H9 (cell line): ENCODE data around the gene EHBP1. TPM values are rescaled to one million over a fixed set of nuclear protein-coding genes. Genes with fewer than 3 reads are reported as not detected.

Experiments used
- DNase-seq: peaks from one replicate; pipeline ENCODE4 v3.0.0-alpha.2; 2017
- H2AFZ ChIP-seq: one replicate; pipeline ENCODE4 v1.6.1; 2013; ENCODE audit warnings: mild to moderate bottlenecking, low read length, control low read depth, moderate library complexity
- H2AK5ac ChIP-seq: 2 replicates; pipeline ENCODE4 v1.6.1; 2013; ENCODE audit warnings: low read length, control low read depth, mixed read lengths; ENCODE audit not compliant: insufficient read length
- H2BK120ac ChIP-seq: one replicate; pipeline ENCODE4 v1.6.1; 2013; ENCODE audit warnings: low read depth, mild to moderate bottlenecking, low read length, control low read depth, inconsistent platforms; ENCODE audit not compliant: poor library complexity, severe bottlenecking
- H2BK12ac ChIP-seq: 2 replicates; pipeline ENCODE4 v1.6.1; 2013; ENCODE audit warnings: low read length, control low read depth, mixed read lengths, low read depth; ENCODE audit not compliant: insufficient read length
- H2BK15ac ChIP-seq: 2 replicates; pipeline ENCODE4 v1.6.1; 2013; ENCODE audit warnings: low read depth, low read length, control low read depth
- H2BK20ac ChIP-seq: one replicate; pipeline ENCODE4 v1.6.1; 2013; ENCODE audit warnings: low read depth, mild to moderate bottlenecking, low read length, control low read depth, inconsistent platforms; ENCODE audit not compliant: poor library complexity, severe bottlenecking
- H2BK5ac ChIP-seq: 2 replicates; pipeline ENCODE4 v1.6.1; 2013; ENCODE audit warnings: low read length, control low read depth, mixed read lengths; ENCODE audit not compliant: insufficient read length
- H3K14ac ChIP-seq: 2 replicates; pipeline ENCODE4 v1.6.1; 2013; ENCODE audit warnings: low read length, control low read depth; ENCODE audit not compliant: insufficient read depth
- H3K18ac ChIP-seq: 2 replicates; pipeline ENCODE4 v1.6.1; 2013; ENCODE audit warnings: low read depth, mild to moderate bottlenecking, mixed read lengths, low read length, control low read depth; ENCODE audit not compliant: insufficient read length
- H3K23ac ChIP-seq: 2 replicates; pipeline ENCODE4 v1.6.1; 2013; ENCODE audit warnings: low read length, control low read depth, mixed read lengths, low read depth; ENCODE audit not compliant: insufficient read length
- H3K23me2 ChIP-seq: 2 replicates; pipeline ENCODE4 v1.6.1; 2013; ENCODE audit warnings: low read depth, mild to moderate bottlenecking, mixed read lengths, low read length, control low read depth; ENCODE audit not compliant: insufficient read length, poor library complexity, severe bottlenecking
- H3K27ac ChIP-seq: 2 replicates; pipeline ENCODE4 v1.5.1; 2013; ENCODE audit warnings: low read length, control low read depth, mixed read lengths, low read depth; ENCODE audit not compliant: insufficient read length
- H3K27me3 ChIP-seq: 2 replicates; pipeline ENCODE4 v1.6.1; 2013; ENCODE audit warnings: low read length, control low read depth, inconsistent platforms; ENCODE audit not compliant: insufficient read depth
- H3K4ac ChIP-seq: 2 replicates; pipeline ENCODE4 v1.6.1; 2013; ENCODE audit warnings: low read depth, mild to moderate bottlenecking, control low read depth, inconsistent platforms, low read length, moderate library complexity
- H3K4me1 ChIP-seq: 2 replicates; pipeline ENCODE4 v1.6.1; 2013; ENCODE audit warnings: low read length, control low read depth, inconsistent platforms; ENCODE audit not compliant: insufficient read depth
- H3K4me2 ChIP-seq: 2 replicates; pipeline ENCODE4 v1.6.1; 2013; ENCODE audit warnings: low read length, control low read depth, mixed read lengths; ENCODE audit not compliant: insufficient read length, insufficient read depth
- H3K56ac ChIP-seq: 2 replicates; pipeline ENCODE4 v1.6.1; 2013; ENCODE audit warnings: low read depth, mild to moderate bottlenecking, mixed read lengths, low read length, control low read depth; ENCODE audit not compliant: insufficient read length
- H3K79me1 ChIP-seq: 2 replicates; pipeline ENCODE4 v1.6.1; 2013; ENCODE audit warnings: low read depth, mild to moderate bottlenecking, moderate library complexity, low read length, control low read depth, inconsistent platforms; ENCODE audit not compliant: insufficient read depth, poor library complexity, severe bottlenecking
- H3K79me2 ChIP-seq: 2 replicates; pipeline ENCODE4 v1.6.1; 2013; ENCODE audit warnings: low read length, control low read depth, inconsistent platforms; ENCODE audit not compliant: insufficient read depth
- H3K9ac ChIP-seq: 2 replicates; pipeline ENCODE4 v1.6.1; 2013; ENCODE audit warnings: low read length, control low read depth, mixed read lengths; ENCODE audit not compliant: insufficient read length; ENCODE audit errors: extremely low read depth
- H3K9me3 ChIP-seq: one replicate; pipeline ENCODE4 v1.6.1; 2013; ENCODE audit warnings: low read depth, low read length, inconsistent platforms; ENCODE audit not compliant: control insufficient read depth
- H3T11ph ChIP-seq: one replicate; pipeline ENCODE4 v1.6.1; 2013; ENCODE audit warnings: mild to moderate bottlenecking, low read length, control low read depth, inconsistent platforms
- H4K20me1 ChIP-seq: one replicate; pipeline ENCODE4 v1.6.1; 2013; ENCODE audit not compliant: control insufficient read depth, insufficient read length, insufficient read depth
- H4K5ac ChIP-seq: 2 replicates; pipeline ENCODE4 v1.6.1; 2013; ENCODE audit warnings: low read depth, mild to moderate bottlenecking, mixed read lengths, low read length, control low read depth; ENCODE audit not compliant: insufficient read length
- H4K8ac ChIP-seq: replicated peaks from 2 replicates; pipeline ENCODE4 v1.6.1; 2013; ENCODE audit warnings: low read length, control low read depth, mixed read lengths, low read depth; ENCODE audit not compliant: insufficient read length
- H4K91ac ChIP-seq: 2 replicates; pipeline ENCODE4 v1.6.1; 2013; ENCODE audit warnings: low read depth, mild to moderate bottlenecking, moderate library complexity, mixed read lengths, low read length, control low read depth; ENCODE audit not compliant: insufficient read length
- H3K27ac Mint-ChIP-seq, 3 experiments: 2 replicates in 2 of 3; 3 replicates in 1 of 3; pipeline ENCODE4 v1.8.0; 2020 to 2021; ENCODE audit warnings: mixed read lengths in 3 of 3, mild to moderate bottlenecking in 1 of 3, moderate library complexity in 1 of 3
- H3K27me3 Mint-ChIP-seq: 2 replicates; pipeline ENCODE4 v1.8.0; 2021; ENCODE audit warnings: low read depth, mild to moderate bottlenecking, moderate library complexity, mixed read lengths
- H3K36me3 Mint-ChIP-seq, 3 experiments: 2 replicates in 2 of 3; 3 replicates in 1 of 3; pipeline ENCODE4 v1.8.0; 2020 to 2021; ENCODE audit warnings: low read depth in 3 of 3, mixed read lengths in 3 of 3; ENCODE audit not compliant: insufficient read depth in 1 of 3
- H3K4me1 Mint-ChIP-seq, 2 experiments: 2 replicates each; pipeline ENCODE4 v1.8.0; 2020; ENCODE audit warnings: mixed read lengths in 2 of 2
- H3K4me3 Mint-ChIP-seq, 2 experiments: 2 replicates in 1 of 2; 3 replicates in 1 of 2; pipeline ENCODE4 v1.8.0; 2020 to 2021; ENCODE audit warnings: mild to moderate bottlenecking in 2 of 2, mixed read lengths in 2 of 2, moderate library complexity in 1 of 2
- H3K9me3 Mint-ChIP-seq, 2 experiments: 2 replicates in 1 of 2; 3 replicates in 1 of 2; pipeline ENCODE4 v1.8.0; 2020; ENCODE audit warnings: mild to moderate bottlenecking in 2 of 2, mixed read lengths in 2 of 2, moderate library complexity in 1 of 2
- WGBS: extraction: QIAGEN DNeasy Blood & Tissue Kit; methylation state at CpG from one replicate; pipeline ENCODE4 v1.1.7; 2013; ENCODE audit warnings: missing lambda C conversion rate, low lambda C conversion rate, mixed read lengths; ENCODE audit not compliant: insufficient read length; ENCODE audit errors: extremely low coverage; 5-methylcytosine and 5-hydroxymethylcytosine counted together
- total RNA-seq: library from RNA; stranded (reverse); gene quantifications from 2 replicates; pipeline ENCODE4 v1.2.1, GENCODE V29; 2021
- TF ChIP-seq, protein P1 (sequence below): fragments of 200-600 bp; sonication (generic); conservative IDR thresholded peaks from 3 replicates; pipeline ENCODE4 v1.8.0; 2021; ENCODE audit warnings: antibody characterized with exemption, mild to moderate bottlenecking

EHBP1 gene
- total RNA-seq, 1 experiment from 2014 or later = 35.6 TPM

- no peak overlapping the region for H3K4me2 ChIP-seq
- no peak for DNase-seq
- H3K79me2 ChIP-seq = no peaks in the 10 kb centered on the region
These were observed 69.2 kb downstream of the EHBP1 start for GRCh38 chr2:62774555-62775366.

More at GRCh38 chr2:62774555-62775366, 69.2 kb downstream of the EHBP1 start:
- Histone ChIP-seq H3K4me1 (no peaks in the 10 kb centered on the region), H4K20me1 (no peaks in the 10 kb centered on the region), H4K8ac (no peak overlapping the region), H3K79me1 (no peaks in the 10 kb centered on the region), H4K5ac (no peak overlapping the region), H3K9me3 (no peaks in the 10 kb centered on the region), H2BK15ac (no peak overlapping the region), H3T11ph (no peak overlapping the region), H3K27me3 (no peaks in the 10 kb centered on the region), H3K27ac (no peak overlapping the region), H4K91ac (no peak overlapping the region), H2BK12ac (no peak overlapping the region), H3K4ac (no peak overlapping the region), H2BK20ac (no peak overlapping the region), H3K9ac (no peak overlapping the region), H2BK5ac (no peak overlapping the region), H3K23ac (no peak overlapping the region), H3K56ac (no peak overlapping the region), H2BK120ac (no peak overlapping the region), H3K18ac (no peak overlapping the region), H3K23me2 (no peaks in the 10 kb centered on the region), H2AFZ (no peak overlapping the region), H3K14ac (no peak overlapping the region), H2AK5ac (no peak overlapping the region)
- H3K27me3 Mint-ChIP-seq = no peaks in the 10 kb centered on the region
- peaks cover 11 to 21% of the 10 kb centered on the region in 2 experiments for H3K4me1 Mint-ChIP-seq
- TF ChIP-seq, protein P1, sequence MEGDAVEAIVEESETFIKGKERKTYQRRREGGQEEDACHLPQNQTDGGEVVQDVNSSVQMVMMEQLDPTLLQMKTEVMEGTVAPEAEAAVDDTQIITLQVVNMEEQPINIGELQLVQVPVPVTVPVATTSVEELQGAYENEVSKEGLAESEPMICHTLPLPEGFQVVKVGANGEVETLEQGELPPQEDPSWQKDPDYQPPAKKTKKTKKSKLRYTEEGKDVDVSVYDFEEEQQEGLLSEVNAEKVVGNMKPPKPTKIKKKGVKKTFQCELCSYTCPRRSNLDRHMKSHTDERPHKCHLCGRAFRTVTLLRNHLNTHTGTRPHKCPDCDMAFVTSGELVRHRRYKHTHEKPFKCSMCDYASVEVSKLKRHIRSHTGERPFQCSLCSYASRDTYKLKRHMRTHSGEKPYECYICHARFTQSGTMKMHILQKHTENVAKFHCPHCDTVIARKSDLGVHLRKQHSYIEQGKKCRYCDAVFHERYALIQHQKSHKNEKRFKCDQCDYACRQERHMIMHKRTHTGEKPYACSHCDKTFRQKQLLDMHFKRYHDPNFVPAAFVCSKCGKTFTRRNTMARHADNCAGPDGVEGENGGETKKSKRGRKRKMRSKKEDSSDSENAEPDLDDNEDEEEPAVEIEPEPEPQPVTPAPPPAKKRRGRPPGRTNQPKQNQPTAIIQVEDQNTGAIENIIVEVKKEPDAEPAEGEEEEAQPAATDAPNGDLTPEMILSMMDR = peak; percentile 90
- no CpG with 5 or more reads among the region's 5 CpGs for WGBS
- H3K4me3 Mint-ChIP-seq = no peak overlapping the region
- peaks cover 3 to 7% of the 10 kb centered on the region in 2 experiments; a peak in 1 of 5 replicates for H3K9me3 Mint-ChIP-seq
- H3K27ac Mint-ChIP-seq = peak overlapping the region in 2 of 3 experiments; percentile 60 to 72; a peak in 2 of 7 replicates
- H3K36me3 Mint-ChIP-seq = peaks cover 3 to 10% (median 6%) of the 10 kb centered on the region in 3 experiments; a peak in 6 of 7 replicates
